Uterus (tissue), 4 donors: ENCODE measurements around the gene NRXN3. TPM values are rescaled to one million over a fixed set of nuclear protein-coding genes. Genes with fewer than 3 reads are reported as not detected.

Experiments
- DNase-seq, 2 donors: peaks; one replicate each; pipeline ENCODE4 v3.0.0-alpha.2; 2019 to 2020
- H3K27ac ChIP-seq, 2 donors: fragments of 200-600 bp; sonication (generic); 1 replicate in 1 of 2; 2 replicates in 1 of 2; pipeline ENCODE4 v1.5.1; 2016 to 2018
- H3K27me3 ChIP-seq, 2 donors: fragments of 200-600 bp; sonication (generic); one replicate each; pipeline ENCODE4 v1.5.1; 2018 to 2019; ENCODE audit warnings: control low read depth in 1 of 2
- H3K36me3 ChIP-seq, 2 donors: fragments of 200-600 bp; sonication (generic); one replicate each; pipeline ENCODE4 v1.5.1; 2019; ENCODE audit warnings: control low read depth in 1 of 2
- H3K4me1 ChIP-seq, 2 donors: fragments of 200-600 bp; sonication (generic); one replicate each; pipeline ENCODE4 v1.5.1; 2018 to 2019; ENCODE audit warnings: control low read depth in 1 of 2
- H3K4me3 ChIP-seq, 2 donors: fragments of 200-600 bp; sonication (generic); 1 replicate in 1 of 2; 2 replicates in 1 of 2; pipeline ENCODE4 v1.5.1; 2018 to 2019; ENCODE audit warnings: mild to moderate bottlenecking in 1 of 2
- H3K9me3 ChIP-seq, 2 donors: fragments of 200-600 bp; sonication (generic); one replicate each; pipeline ENCODE4 v1.5.1; 2019; ENCODE audit warnings: control low read depth in 1 of 2
- POLR2A ChIP-seq, 2 donors: fragments of 450-650 bp; IDR thresholded peaks; one replicate each; pipeline ENCODE4 v1.6.1; 2016; ENCODE audit warnings: antibody characterized with exemption in 2 of 2, mild to moderate bottlenecking in 1 of 2, moderate library complexity in 1 of 2
- intact Hi-C: fragments of 100-400 bp; cut with DNase I; formaldehyde crosslinking; loops from one replicate; pipeline ENCODE4 v1.15.1; 2023; ENCODE audit warnings: low total_unique reads
- total RNA-seq, 4 donors: library from RNA; depleted of rRNA in 3 of 4; stranded (reverse); fragments of >200 nt in 3 of 4; gene quantifications; one replicate each; pipeline versions ENCODE4 v1.1.0 to v1.2.4, GENCODE V29; 2014 to 2023
- TF ChIP-seq, protein P1 (sequence below), 4 experiments: fragments of 200-600 bp in 2 of 4; fragments of 450-650 bp in 2 of 4; sonication (generic) in 2 of 4; IDR thresholded peaks; one replicate each; pipeline ENCODE4 v1.5.1; 2016 to 2019; ENCODE audit warnings: antibody characterized with exemption in 4 of 4, mild to moderate bottlenecking in 2 of 4, moderate library complexity in 1 of 4
- donor health status: DM: yes; HTN: yes; CAD: no.

Gene NRXN3
- total RNA-seq, 4 donors from 2014 or later = 2.9 to 17.0 (median 4.4) TPM

DNA sequence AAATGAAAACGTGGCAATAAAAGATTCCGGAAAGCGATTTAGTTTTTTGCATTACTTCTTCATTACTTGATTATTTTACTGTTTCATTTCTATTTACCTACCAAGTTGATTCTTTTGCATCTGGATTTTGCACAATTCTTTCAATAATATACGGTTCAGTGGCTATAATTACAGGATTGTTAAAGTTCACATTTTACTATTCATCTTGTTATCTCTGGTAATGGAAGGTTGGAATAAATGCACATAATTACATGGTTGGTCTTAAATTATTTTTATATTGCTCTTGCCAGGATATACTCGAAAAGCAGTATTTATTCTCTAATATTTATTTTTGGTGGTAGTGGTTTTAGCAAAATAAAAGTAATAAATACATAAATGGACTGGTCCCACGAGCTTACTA is 1203.3 kb downstream of the NRXN3 start:
- no peaks in the 10 kb centered on the region for H3K9me3 ChIP-seq
- H3K36me3 ChIP-seq = no peaks in the 10 kb centered on the region
- H3K27me3 ChIP-seq = no peaks in the 10 kb centered on the region
- intact Hi-C loops = no loop called here
- H3K4me1 ChIP-seq = no peaks in the 10 kb centered on the region
- no peak overlapping the region for H3K27ac ChIP-seq
- no peak for DNase-seq
- no peak overlapping the region for H3K4me3 ChIP-seq
- TF ChIP-seq, protein P1, sequence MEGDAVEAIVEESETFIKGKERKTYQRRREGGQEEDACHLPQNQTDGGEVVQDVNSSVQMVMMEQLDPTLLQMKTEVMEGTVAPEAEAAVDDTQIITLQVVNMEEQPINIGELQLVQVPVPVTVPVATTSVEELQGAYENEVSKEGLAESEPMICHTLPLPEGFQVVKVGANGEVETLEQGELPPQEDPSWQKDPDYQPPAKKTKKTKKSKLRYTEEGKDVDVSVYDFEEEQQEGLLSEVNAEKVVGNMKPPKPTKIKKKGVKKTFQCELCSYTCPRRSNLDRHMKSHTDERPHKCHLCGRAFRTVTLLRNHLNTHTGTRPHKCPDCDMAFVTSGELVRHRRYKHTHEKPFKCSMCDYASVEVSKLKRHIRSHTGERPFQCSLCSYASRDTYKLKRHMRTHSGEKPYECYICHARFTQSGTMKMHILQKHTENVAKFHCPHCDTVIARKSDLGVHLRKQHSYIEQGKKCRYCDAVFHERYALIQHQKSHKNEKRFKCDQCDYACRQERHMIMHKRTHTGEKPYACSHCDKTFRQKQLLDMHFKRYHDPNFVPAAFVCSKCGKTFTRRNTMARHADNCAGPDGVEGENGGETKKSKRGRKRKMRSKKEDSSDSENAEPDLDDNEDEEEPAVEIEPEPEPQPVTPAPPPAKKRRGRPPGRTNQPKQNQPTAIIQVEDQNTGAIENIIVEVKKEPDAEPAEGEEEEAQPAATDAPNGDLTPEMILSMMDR (IDR thresholded peaks at IDR 0.05) = no peak
- TF ChIP-seq POLR2A (IDR thresholded peaks at IDR 0.05) = no peak

DNA sequence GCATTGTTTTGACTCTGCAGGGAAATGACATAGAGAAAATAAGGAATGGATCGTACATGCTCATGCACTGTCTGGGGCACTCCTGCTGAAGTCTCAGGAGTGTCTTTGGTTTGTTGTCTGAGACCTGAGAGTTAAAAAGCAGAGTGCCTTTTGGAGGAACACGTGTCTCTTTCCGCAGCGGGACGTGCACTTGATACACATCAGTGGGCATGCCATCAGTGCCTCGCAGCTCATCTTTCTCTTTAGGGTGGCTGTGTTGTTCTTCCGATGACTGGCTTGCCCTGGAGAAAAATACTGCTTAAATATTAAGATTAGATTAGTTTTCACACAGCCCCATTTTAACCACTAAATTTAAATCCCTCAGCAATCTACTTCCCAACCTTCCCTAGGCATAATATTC is 1205.2 kb downstream of the NRXN3 start:
- Histone ChIP-seq H3K9me3 (no peaks in the 10 kb centered on the region), H3K27ac (no peak overlapping the region), H3K4me3 (no peak overlapping the region), H3K4me1 (no peaks in the 10 kb centered on the region), H3K27me3 (no peaks in the 10 kb centered on the region), H3K36me3 (no peaks in the 10 kb centered on the region)
- intact Hi-C loops = no loop called here
- DNase-seq = no peak
- no peak for TF ChIP-seq POLR2A (IDR thresholded peaks at IDR 0.05)
- TF ChIP-seq, protein P1 (IDR thresholded peaks at IDR 0.05) = no peak

DNA sequence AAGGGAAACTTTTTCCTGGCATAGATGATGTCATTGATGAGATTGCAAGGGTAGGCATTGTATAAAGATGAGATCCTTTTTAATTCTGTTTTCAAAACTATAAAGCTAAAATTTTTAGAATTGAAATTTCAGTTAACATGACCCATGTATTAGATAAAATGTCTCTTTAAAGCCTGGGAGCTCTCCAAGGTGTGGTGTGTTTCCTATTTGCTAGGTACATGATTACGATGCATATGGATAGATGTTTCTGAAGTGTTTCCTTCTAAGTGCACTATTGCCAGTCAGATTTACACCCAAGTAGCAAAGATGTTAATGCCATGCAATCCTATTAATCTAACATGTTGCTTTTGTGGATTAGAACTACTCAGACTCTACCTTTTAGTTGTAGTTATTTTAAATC is 1206.4 kb downstream of the NRXN3 start:
- Histone ChIP-seq H3K4me3 (no peak overlapping the region), H3K4me1 (no peaks in the 10 kb centered on the region), H3K27ac (no peak overlapping the region), H3K36me3 (no peaks in the 10 kb centered on the region), H3K9me3 (no peaks in the 10 kb centered on the region), H3K27me3 (no peaks in the 10 kb centered on the region)
- no peak for DNase-seq
- intact Hi-C loops = no loop called here
- TF ChIP-seq POLR2A (IDR thresholded peaks at IDR 0.05) = no peak
- TF ChIP-seq, protein P1 (IDR thresholded peaks at IDR 0.05) = no peak

DNA sequence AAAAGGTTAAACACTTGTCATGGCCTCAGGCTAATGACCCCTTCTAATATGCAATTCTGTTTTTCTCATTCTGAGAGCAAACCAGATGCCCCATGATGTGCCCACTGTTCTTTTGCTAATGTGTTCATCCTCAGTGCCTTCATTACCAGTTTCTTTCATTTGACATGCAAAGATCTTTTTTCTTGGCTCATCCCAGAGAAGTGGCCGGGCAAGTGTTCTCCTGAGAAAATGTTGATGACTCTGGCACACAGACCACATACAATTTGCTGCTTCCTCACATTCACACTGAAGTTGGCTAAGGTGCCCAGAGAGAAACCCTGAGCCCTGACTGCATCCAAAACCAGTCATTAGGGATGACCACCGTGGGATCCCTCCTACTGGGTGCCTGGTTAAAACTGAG is 1207.8 kb downstream of the NRXN3 start:
- H3K27me3 ChIP-seq = no peaks in the 10 kb centered on the region
- no peaks in the 10 kb centered on the region for H3K4me1 ChIP-seq
- H3K9me3 ChIP-seq = no peaks in the 10 kb centered on the region
- no peak overlapping the region for H3K27ac ChIP-seq
- TF ChIP-seq, protein P1 (IDR thresholded peaks at IDR 0.05) = no peak
- no peak for TF ChIP-seq POLR2A (IDR thresholded peaks at IDR 0.05)
- no peak overlapping the region for H3K4me3 ChIP-seq
- no peak for DNase-seq
- intact Hi-C loops = no loop called here
- no peaks in the 10 kb centered on the region for H3K36me3 ChIP-seq

DNA sequence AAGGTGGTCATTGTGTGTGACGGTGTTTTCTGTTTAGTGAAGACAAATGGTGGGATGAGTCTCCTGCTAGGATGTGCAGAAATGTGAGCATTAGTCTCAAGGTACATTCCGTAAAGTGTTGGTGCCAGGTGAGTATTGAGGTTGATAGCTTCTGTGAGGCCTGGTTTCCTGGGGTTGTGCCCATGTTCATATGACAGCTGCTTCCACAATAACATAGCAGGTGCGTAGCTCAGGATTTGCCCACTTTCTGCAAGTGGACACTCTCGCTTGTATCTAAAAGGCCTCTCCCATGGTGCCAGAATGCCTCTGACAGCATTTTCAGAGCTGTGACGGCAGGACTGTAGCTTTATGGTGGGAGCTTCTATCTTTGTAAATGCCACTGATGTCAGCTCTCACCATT is 1209.1 kb downstream of the NRXN3 start:
- Histone ChIP-seq H3K27me3 (no peaks in the 10 kb centered on the region), H3K36me3 (no peaks in the 10 kb centered on the region), H3K9me3 (no peaks in the 10 kb centered on the region), H3K27ac (no peak overlapping the region), H3K4me3 (no peak overlapping the region), H3K4me1 (no peaks in the 10 kb centered on the region)
- intact Hi-C loops = no loop called here
- TF ChIP-seq, protein P1 (IDR thresholded peaks at IDR 0.05) = no peak
- no peak for TF ChIP-seq POLR2A (IDR thresholded peaks at IDR 0.05)
- no peak for DNase-seq
